HG02981 (cell line): Measurements from ENCODE around the gene KLF6.

Experiments
- ATAC-seq: cut with Tn5 transposase; IDR thresholded peaks from one replicate; pipeline ENCODE4 v1.9.1; 2021; ENCODE audit warnings: mild to moderate bottlenecking, moderate library complexity; ENCODE audit not compliant: unreplicated experiment

The KLF6 gene

DNA sequence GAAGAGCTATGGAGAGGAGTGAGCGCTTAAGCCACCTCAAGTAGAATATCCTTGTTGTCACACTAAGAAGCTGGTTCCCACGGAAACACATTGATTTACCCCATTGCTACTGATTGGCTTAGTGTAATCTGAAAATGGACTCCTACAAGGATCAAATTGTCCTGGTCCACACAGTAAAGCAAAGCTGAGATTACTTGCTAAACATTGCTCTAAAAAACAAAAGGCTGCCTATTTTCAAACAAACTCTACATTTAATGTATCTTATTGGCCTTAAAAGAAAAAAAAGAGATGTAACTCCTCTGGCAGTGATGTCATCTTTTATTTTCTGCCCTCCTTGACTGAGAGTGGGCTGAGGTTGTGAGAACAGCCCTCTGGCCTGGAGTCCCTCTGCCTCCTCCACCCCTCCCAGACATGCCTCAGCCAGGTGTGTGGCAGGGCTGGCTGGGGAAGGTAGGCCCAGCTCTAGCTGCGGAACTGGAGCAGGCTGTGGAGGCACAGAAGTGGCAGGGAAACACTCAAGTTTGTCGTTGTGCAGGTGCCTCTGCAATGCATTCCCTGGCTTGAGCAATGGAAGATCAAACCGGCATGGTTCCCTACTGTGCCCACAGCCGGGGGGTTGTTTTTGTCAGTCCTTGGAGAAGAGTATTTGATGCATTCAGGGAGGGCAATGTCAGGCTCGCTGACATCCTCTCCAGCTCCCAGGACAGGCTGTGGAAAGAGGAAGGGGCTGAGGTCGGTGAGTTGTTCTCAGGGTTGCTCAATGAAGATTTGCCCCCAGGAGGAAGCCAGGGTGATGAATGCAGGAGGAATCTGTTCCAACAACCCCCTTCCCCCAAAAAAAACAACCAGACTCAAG, 9.1 kb downstream of the KLF6 start:
- no peak for ATAC-seq

DNA sequence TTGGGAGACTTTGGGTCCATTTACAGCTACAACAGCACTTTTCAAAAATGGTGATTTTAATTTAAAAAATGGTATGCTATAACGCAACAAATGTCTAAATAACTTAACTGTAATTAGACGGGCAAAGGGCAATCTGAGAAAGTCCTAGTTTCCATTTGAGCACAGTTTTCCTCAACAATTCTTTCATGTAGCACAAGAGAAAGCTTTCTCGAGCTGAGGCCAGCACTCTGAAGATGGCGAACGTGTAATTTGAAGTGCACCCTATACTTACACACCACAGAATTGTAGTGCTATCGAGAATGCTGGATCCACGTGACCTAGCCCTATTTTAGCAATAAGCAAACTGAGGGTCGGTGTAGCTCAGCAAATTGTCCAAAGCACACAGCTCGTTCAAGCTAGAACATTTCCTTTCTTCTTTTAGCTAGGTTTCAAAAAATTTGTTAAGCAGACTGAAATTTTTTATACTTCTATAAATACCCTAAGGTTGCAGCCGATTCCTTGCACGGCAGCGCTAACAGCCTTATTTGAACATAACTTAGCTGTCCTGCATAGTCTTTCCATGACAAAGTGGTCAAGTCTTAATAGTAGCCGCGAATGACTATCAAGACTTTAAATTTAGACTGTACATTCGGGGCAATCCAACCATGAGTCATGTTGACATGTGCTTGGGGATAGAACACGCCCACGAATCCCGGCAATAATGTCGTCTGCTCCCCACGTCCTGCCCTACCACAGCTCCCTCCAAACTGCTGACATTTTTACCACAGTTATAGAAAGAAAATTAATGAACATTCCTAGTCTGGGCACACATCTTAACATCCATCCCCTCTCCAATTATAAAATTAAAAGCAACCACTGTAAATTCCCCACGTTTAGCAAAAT, 10.0 kb downstream of the KLF6 start:
- ATAC-seq = no peak

GRCh38 chr10:3774018-3774813, 10.8 kb downstream of the KLF6 start:
- ATAC-seq = no peak

DNA sequence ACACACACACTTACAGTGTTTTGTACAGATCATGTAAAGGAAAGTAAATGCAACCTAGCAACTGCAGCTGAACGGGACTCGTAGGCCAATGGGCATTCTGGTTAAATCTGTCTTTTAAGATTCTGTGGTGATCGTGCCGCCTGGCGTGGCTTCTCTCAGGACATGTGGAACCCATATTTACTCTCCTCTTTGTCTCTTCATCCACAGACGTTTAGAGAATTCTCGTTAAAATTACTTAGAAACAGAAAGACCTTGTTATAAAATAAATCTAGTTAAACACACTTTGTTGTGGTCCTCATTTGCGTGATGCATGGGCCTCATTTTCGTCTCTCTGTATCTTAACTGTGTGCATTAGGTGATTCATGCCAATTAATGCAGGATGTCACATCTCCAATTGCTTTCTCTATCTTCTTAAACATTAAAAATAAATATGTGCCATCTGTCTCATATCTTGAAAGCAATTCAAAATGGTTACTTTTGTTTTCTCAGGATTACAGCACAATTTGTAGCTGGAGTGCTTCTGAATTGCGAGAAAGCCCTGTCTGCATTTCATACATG, 11.5 kb downstream of the KLF6 start:
- no peak for ATAC-seq

GRCh38 chr10:3772361-3773171, 12.4 kb downstream of the KLF6 start:
- ATAC-seq = no peak

DNA sequence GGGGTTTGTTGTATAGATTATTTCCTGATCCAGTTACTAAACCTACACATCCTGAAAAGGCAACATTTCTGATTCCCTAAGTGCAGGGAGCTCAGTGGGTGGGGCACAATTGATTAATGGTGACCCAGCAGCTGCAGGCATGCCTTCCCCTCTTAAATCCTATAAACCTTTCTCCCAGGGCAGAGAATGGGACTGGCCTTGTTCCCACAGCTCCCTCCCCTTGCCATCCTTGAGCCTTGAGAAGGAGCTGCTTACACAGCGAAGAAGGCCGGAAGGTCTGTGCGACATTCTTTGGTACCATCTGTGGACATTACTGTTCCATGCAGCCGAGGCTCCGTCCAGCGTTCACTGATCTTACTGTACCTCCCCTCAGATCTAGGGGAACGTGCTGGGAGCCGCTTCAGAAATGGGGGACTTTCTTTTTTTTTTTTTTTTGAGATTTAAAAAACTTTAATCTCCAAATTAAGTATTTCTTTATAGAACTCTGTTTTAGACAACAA, 14.3 kb downstream of the KLF6 start:
- ATAC-seq = no peak

- no peak for ATAC-seq
These were observed 15.5 kb downstream of the KLF6 start for GRCh38 chr10:3769556-3769955.

- no peak for ATAC-seq
These were observed 18.8 kb downstream of the KLF6 start for GRCh38 chr10:3766046-3766756.

- ATAC-seq = no peak
These were observed 19.9 kb downstream of the KLF6 start for GRCh38 chr10:3765146-3765545.

- no peak for ATAC-seq
These were observed 20.3 kb downstream of the KLF6 start for GRCh38 chr10:3764626-3765112.

GRCh38 chr10:3763852-3764625, 21.0 kb downstream of the KLF6 start:
- ATAC-seq = no peak

GRCh38 chr10:3763035-3763456, 22.0 kb downstream of the KLF6 start:
- no peak for ATAC-seq

DNA sequence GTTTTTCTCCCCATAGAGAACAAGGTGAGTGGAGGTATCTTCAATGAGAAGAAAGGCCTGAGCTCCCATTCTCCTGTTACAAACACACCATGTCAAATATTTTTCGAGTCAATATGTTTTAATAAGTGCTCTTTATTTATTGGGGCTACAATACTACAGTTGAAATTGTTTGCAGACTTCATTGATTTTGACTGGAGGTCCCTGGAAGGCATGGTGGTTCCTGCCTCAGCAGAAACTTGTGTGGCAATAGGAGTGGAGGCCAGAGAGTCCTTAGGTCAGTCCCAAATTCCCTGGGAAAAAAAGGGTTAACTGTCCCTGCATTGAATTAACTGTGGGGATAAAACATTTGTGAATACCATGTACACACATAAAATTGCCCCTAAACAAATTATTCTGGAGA, 22.7 kb downstream of the KLF6 start:
- no peak for ATAC-seq

DNA sequence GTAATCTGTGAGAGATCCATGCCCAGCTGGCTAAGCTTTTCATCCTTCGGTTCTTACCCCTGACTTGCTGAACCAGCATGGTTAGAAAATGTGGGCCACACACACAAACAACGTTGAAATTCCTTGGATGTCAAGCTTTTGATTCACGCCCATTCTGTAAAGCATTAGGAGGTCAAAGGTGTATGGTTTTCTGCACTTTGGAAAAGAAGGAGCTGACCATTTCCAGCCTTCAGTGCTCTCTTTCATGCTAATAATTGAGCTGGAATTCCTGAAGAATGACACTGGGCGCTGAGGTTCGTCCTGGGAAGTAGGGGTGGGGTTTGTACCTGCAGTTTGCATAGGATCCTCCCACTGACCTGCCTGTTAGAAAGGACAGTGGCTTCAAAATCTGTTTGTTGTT, 23.1 kb downstream of the KLF6 start:
- no peak for ATAC-seq

DNA sequence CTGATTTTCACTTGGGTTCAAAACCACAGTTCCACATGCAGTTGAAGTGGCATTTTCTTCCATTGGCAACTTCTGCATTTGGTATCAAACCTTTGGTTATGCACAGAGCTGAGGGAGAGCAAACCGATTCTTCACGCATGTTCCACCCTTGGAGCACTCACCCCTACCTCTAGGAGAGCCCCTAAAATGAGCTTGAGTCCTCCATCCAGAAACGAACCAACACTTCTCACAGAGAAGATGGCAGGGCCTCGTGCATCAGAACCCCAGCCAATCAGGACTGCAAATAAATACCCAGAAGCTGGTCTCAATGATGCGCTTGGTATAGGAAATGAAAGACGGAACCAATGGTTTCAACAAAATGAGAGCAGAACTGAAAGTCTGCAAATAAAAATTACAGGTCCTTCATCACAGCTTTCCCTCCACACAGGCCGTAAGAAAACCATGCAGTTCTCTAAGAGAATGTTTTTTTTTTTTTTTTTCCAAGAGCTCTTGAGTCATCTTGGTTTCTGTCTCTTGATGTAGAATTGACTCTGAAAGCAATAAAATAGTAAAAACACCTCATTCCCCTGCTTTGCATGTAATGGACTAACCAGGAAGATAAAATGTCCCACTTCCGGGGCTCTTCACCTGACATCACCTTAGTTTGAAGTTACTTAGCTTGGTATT, 23.9 kb downstream of the KLF6 start:
- ATAC-seq = peak; percentile 40

DNA sequence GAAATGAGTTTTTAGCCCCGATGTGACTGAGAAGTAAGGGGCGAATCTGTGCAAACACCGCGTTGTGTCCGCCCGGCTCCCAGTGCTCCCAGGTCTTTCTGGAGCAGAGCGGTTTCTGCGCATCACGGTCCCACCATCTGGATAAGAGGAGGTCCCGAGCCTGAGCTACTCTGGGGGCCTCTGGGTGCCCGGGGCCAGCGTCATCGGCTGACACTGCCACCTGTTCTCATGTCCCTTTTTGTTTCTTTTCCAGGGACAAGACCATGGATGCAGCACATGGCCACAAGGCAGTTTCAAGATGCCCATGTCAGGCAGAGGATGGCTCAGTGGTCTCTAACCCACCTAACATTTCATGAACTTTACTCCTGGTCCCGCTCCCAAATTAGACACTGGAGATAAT, 24.9 kb downstream of the KLF6 start:
- ATAC-seq = no peak

- ATAC-seq = no peak
These were observed 25.6 kb downstream of the KLF6 start for GRCh38 chr10:3759397-3759796.

GRCh38 chr10:3758491-3758970, 26.5 kb downstream of the KLF6 start:
- no peak for ATAC-seq
